AG20443 (cell line): ENCODE results near the gene VASN.
"Not testable (repeated sequence)": the region's sequence is repeated elsewhere in the genome, so short reads cannot be mapped to it uniquely, and the experiment has no call there.

Source experiments
- DNase-seq: peaks from one replicate; pipeline ENCODE4 v3.0.0; 2012; ENCODE audit warnings: low spot score, mixed read lengths

Gene VASN

GRCh38 chr16:4385066-4385788 lies 13.6 kb downstream of the VASN start:
- DNase-seq, result no peak

DNA sequence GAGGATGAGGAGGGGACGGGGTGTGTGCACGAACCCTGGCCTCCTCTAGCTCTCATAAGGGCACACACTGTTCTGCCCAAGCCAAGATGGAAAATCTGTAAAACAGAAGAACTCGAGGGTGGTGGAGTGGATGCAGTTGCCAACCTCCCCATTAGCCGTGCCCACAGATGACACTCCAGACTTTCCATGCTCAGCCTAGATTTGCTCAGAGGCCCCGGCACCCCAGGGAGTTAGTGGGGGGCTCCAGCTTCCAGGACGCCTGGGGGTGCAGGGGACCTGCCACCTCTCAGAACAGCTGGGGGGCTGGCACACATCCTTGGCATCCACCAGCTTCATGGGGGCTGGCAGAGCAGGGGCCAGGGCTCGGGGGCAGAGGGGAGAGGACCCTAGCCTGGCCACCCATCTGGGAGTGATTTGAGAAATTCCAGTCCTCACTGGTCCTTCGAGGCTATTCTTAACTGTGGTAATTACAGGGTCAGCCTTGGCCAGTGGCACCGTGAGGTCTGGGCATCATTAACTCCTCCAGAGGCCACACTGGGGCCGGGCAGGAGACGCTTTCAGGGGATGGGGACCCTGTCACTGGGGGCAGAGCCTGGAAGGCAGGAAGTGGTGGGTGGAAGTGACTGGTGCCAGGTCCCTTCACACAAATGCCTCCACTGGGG lies 14.3 kb downstream of the VASN start:
- DNase-seq, result peak; percentile 49

GRCh38 chr16:4386451-4386805 lies 14.8 kb downstream of the VASN start:
- peak; percentile 69 for DNase-seq

- DNase-seq, result peak; percentile 49
Observed at GRCh38 chr16:4386951-4387565, 15.4 kb downstream of the VASN start.

- no peak for DNase-seq
Observed at GRCh38 chr16:4387781-4388180, 16.1 kb downstream of the VASN start.

DNA sequence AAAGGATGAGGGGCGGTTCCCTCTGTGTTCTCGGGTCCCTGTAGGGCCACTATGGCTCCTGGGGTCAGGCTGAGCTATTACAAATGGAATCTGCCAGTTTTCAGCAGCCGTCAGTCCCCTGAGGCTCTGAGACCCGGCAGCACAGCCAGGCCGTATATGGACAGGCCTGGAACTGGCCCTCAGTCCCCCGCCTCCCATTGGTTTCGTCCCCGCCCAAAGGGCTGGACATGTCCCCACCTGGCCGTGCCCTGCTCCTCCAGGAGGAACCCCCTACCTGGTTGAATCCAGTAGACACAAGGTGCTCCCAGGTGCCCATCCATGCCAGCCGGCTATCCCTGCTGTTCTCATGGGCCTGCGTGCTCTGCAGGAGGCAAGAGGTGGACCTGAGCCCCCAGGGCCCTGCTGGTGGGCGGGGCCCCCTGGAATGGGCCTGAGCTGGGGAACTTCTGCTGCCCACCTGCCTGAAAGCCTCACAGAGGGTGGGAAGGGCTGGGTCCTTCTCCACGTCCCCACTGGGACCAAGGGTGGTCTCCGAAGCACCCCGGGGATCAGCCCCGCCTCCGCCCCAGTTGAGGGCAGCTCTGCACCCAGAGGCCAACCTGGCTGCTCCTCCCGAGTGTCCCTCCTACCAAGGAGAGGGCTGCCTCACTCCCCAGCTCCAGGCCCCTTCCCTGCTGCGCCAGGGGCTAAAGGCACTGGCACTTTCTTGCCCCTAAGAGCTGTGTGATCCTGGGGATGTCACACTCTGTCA lies 16.8 kb downstream of the VASN start:
- DNase-seq, result peak; percentile 49

GRCh38 chr16:4389051-4389955 lies 17.7 kb downstream of the VASN start:
- no peak for DNase-seq

GRCh38 chr16:4390266-4391260 lies 18.9 kb downstream of the VASN start:
- no peak for DNase-seq

DNA sequence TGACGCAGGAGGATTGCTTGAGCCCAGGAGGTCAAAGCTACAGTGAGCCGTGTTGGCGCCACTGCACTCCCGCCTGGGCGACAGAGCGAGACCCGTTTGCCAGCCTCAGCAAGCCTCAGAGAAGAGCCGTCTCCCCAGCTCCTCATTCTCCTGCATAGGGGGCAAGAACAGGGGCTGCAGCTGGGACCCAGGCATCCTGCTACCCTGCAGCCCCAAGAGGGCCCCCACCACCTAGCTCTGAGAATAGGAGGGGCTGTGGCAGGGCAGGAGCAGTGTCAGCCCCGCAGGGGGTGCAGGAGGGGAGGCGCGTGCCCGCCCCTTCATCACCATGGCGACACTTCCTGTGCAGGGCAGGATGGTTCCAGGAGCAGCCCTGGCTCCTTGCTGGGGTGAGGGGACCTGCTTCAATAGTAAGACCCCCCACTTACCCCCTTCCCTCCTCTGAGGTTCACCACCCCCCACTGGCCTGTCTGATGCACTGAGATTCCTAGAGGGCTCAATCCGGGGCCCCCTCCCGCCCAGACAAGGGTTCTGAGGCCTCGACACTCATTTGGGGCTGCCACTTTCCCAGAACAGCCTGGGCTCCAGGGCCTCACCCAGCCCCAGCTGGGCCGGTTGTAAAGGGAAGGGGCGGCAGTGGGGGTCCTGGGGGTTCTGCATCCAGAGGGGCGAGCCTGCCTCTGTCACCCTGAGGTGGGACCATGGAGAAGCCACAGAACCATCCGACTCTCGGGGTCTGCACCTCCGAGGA lies 20.2 kb downstream of the VASN start:
- DNase-seq, result no peak

GRCh38 chr16:4392382-4393239 lies 21.0 kb downstream of the VASN start:
- peak; percentile 90 for DNase-seq

- DNase-seq, result peak; percentile 79
Observed at GRCh38 chr16:4393240-4393600, 21.6 kb downstream of the VASN start.

GRCh38 chr16:4393850-4394249 lies 22.2 kb downstream of the VASN start:
- DNase-seq, result not testable (repeated sequence)

GRCh38 chr16:4395055-4395726 lies 23.5 kb downstream of the VASN start:
- DNase-seq, result no peak

DNA sequence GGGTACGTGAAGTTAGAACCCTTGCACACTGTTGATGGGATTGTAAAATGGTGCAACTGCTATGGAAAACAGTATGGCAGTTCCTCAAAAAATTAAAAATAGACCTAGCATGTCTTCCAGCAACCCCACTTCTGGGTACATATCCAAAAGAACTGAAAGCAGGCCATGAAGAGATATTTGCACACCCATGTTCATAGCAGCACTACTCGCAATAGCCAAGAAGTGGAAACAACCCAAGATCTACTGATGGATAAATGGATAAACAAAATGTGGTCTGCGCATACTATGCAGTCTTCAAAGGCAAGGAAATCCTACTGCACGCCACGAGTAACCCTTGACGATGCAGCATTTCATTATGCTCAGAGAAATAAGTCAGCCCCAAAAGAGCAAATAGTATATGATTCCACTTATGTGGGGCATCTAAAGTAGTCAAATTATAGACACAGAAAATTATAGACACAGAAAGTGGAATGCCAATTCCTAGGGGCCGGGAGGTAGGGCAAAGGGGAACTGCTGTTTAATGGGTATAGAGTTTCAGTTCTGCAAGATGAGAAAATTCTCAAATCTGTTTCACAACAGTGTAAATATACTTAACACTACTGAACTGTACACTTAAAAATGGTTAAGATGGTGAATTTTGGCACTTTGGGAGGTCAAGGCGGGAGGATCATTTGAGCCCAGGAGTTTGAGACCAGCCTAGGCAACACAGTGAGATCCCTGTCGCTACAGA lies 27.5 kb downstream of the VASN start:
- DNase-seq, result no peak

- DNase-seq, result no peak
Observed at GRCh38 chr16:4401094-4401501, 29.4 kb downstream of the VASN start.

DNA sequence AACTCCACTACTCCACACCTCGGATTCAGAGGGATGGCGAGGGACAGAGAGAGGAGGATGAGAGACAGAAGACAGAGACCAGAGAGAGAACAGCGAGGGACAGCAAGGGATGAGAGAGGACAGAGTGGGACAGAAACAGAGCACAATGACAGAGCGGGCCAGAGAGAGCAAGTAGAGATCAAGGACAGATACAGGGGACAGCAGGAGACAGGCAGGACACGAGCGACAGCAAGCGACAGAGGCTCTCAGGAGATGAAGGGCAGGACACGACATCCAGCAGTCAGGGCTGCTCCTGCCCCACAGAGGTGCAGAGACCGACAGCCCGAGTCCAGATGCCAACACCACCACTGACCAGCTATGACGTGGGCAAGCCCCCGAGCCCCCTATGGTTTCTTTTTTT lies 29.9 kb downstream of the VASN start:
- no peak for DNase-seq

DNA sequence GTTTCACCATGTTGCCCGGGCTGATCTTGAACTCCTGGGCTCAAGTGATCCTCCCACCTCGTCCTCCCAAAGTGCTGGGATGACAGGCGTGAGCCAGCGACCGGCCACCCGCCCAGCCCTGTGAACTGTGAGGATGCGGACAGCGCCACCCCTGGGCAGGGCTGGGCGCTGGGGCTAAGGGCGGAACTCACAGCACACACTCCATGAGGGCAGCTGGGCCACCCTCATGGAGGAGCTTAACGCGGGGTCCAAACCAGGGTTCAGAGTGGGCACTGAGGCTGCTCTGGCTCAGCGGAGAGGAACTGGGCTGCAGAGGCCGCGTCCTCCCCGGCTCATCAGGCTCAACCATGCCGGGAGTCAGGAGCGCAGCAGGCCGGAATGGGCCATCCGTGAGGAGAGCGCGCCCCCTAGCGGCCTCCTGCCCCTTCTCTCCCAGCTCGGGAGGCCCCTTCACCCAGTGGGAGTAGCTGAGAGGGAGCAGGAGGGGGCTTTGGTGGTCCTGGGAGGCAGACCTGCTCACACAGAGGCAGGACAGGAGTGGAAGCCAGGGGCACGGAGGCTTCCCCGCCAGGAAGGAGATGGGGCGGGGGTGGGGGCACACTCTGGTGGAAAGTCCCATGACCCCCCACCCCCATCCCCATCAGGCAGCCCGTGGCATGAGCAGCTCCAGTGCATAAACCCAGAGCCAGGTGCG lies 30.9 kb downstream of the VASN start:
- peak; percentile 91 for DNase-seq
